Measurements from ENCODE around the gene ACAA1. TPM values are rescaled to one million over a fixed set of nuclear protein-coding genes. Genes with fewer than 3 reads are reported as not detected.

Gene ACAA1
- total and polyA plus RNA-seq, 2 donors: 33.3 to 75.2 TPM

DNA sequence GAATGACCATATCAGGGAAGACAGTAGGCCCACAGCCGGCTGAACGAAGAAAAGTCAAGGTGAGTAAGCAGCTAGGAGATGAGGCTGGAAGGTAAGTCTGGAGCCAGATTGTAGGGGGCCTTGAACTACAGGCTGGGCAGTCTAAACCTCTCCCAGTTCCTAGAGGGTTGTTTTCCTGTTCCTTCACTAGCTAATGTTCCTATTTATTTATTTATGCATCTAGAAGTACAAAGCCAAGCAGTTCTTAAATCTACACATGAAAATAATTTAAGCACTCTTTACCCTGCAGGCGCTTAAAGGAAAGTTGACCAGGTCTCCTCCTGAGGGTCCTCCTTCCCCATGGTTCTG, 3.7 kb downstream of the ACAA1 start:
- H3K4me1 ChIP-seq (ENCODE audit: control insufficient read depth in 2 of 2, insufficient read depth in 2 of 2, low read length in 2 of 2): peaks cover 15 to 23% of the 10 kb centered on the region in 2 donors
- no peak overlapping the region for H3K4me3 ChIP-seq (ENCODE audit: low read length in 2 of 2)
- DNase-seq (ENCODE audit: low read depth in 6 of 9, low spot score in 9 of 9): no peak
- over 99% methylated on average over 3 of the region's 3 CpGs for WGBS
- H3K9me3 ChIP-seq (ENCODE audit: control insufficient read depth in 2 of 2, insufficient read depth in 1 of 2, low read length in 1 of 2): no peaks in the 10 kb centered on the region
- H3K36me3 ChIP-seq (ENCODE audit: control insufficient read depth in 2 of 2, insufficient read depth in 2 of 2, low read length in 1 of 2): peaks cover 55 to 62% of the 10 kb centered on the region in 2 donors
- H3K27me3 ChIP-seq (ENCODE audit: control insufficient read depth in 2 of 2, insufficient read depth in 1 of 2, low read length in 1 of 2): no peaks in the 10 kb centered on the region
- no peak overlapping the region for H3K27ac ChIP-seq (ENCODE audit: low read depth in 1 of 2, low read length in 1 of 2)

GRCh38 chr3:38131621-38132369, 5.1 kb downstream of the ACAA1 start:
- H3K9me3 ChIP-seq (ENCODE audit: control insufficient read depth in 2 of 2, insufficient read depth in 1 of 2, low read length in 1 of 2): no peaks in the 10 kb centered on the region
- WGBS: 94% methylated on average over 6 of the region's 6 CpGs
- H3K36me3 ChIP-seq (ENCODE audit: control insufficient read depth in 2 of 2, insufficient read depth in 2 of 2, low read length in 1 of 2): peaks cover 69 to 76% of the 10 kb centered on the region in 2 donors
- DNase-seq (ENCODE audit: low read depth in 6 of 9, low spot score in 9 of 9): peak in 2 of 9 donors; percentile 16 to 44
- no peaks in the 10 kb centered on the region for H3K27me3 ChIP-seq (ENCODE audit: control insufficient read depth in 2 of 2, insufficient read depth in 1 of 2, low read length in 1 of 2)
- H3K4me1 ChIP-seq (ENCODE audit: control insufficient read depth in 2 of 2, insufficient read depth in 2 of 2, low read length in 2 of 2): peaks cover 9 to 14% of the 10 kb centered on the region in 2 donors
- H3K27ac ChIP-seq (ENCODE audit: low read depth in 1 of 2, low read length in 1 of 2): no peak overlapping the region
- no peak overlapping the region for H3K4me3 ChIP-seq (ENCODE audit: low read length in 2 of 2)

DNA sequence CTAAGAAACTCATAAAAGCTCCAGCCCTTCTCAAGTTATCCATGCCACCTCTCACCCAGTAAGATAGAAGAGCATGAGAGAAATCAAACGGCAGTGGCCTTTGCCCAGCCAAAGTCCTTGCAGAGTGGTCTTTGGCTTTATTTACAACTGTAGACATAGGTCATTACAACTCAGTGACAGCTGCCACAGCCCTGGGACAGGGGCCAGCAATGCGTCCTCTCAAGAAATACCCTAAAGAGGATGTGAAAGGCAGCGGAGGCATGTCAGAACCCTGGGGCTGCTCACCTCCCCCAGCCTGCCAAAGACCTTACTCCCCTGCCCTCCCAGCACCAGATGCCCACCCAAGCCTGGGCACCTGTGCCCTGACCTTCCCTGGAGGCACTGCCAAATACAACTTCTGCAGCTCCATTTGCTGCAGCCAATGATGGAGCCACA, 6.3 kb downstream of the ACAA1 start:
- no peak for DNase-seq (ENCODE audit: low read depth in 6 of 9, low spot score in 9 of 9)
- Histone ChIP-seq H3K36me3 (ENCODE audit: control insufficient read depth in 2 of 2, insufficient read depth in 2 of 2, low read length in 1 of 2) (peaks cover 80 to 87% of the 10 kb centered on the region in 2 donors), H3K27me3 (ENCODE audit: control insufficient read depth in 2 of 2, insufficient read depth in 1 of 2, low read length in 1 of 2) (no peaks in the 10 kb centered on the region), H3K4me3 (ENCODE audit: low read length in 2 of 2) (no peak overlapping the region), H3K9me3 (ENCODE audit: control insufficient read depth in 2 of 2, insufficient read depth in 1 of 2, low read length in 1 of 2) (no peaks in the 10 kb centered on the region), H3K4me1 (ENCODE audit: control insufficient read depth in 2 of 2, insufficient read depth in 2 of 2, low read length in 2 of 2) (peaks cover 6 to 7% of the 10 kb centered on the region in 2 donors), H3K27ac (ENCODE audit: low read depth in 1 of 2, low read length in 1 of 2) (no peak overlapping the region)
- WGBS: 92% methylated on average over 3 of the region's 3 CpGs

GRCh38 chr3:38129058-38129457, 7.9 kb downstream of the ACAA1 start:
- Histone ChIP-seq H3K9me3 (ENCODE audit: control insufficient read depth in 2 of 2, insufficient read depth in 1 of 2, low read length in 1 of 2) (no peaks in the 10 kb centered on the region), H3K4me3 (ENCODE audit: low read length in 2 of 2) (no peak overlapping the region), H3K27ac (ENCODE audit: low read depth in 1 of 2, low read length in 1 of 2) (no peak overlapping the region), H3K27me3 (ENCODE audit: control insufficient read depth in 2 of 2, insufficient read depth in 1 of 2, low read length in 1 of 2) (no peaks in the 10 kb centered on the region), H3K4me1 (ENCODE audit: control insufficient read depth in 2 of 2, insufficient read depth in 2 of 2, low read length in 2 of 2) (no peaks in the 10 kb centered on the region), H3K36me3 (ENCODE audit: control insufficient read depth in 2 of 2, insufficient read depth in 2 of 2, low read length in 1 of 2) (peaks cover 87 to 97% of the 10 kb centered on the region in 2 donors)
- WGBS: 100% methylated on average over 5 of the region's 5 CpGs
- no peak for DNase-seq (ENCODE audit: low read depth in 6 of 9, low spot score in 9 of 9)

DNA sequence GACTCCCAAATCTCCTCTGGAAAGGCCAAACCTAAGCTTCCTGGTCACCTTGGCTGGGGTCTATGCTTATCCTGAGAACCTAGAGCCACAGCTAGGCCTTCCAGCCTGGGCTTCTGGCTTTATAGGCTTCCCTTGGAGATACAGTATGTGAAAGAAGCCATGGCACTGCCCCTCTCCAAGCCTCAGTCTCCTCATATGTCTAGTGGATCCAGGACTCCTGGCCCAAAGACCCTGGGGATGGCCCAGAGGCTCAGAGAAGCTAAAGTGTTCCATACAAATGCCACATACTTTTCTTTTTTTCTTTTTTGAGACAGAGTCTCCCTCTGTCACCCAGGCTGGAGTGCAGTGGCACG, 8.6 kb downstream of the ACAA1 start:
- Histone ChIP-seq H3K27me3 (ENCODE audit: control insufficient read depth in 2 of 2, insufficient read depth in 1 of 2, low read length in 1 of 2) (no peaks in the 10 kb centered on the region), H3K4me3 (ENCODE audit: low read length in 2 of 2) (no peak overlapping the region), H3K27ac (ENCODE audit: low read depth in 1 of 2, low read length in 1 of 2) (no peak overlapping the region), H3K4me1 (ENCODE audit: control insufficient read depth in 2 of 2, insufficient read depth in 2 of 2, low read length in 2 of 2) (no peaks in the 10 kb centered on the region), H3K9me3 (ENCODE audit: control insufficient read depth in 2 of 2, insufficient read depth in 1 of 2, low read length in 1 of 2) (no peaks in the 10 kb centered on the region), H3K36me3 (ENCODE audit: control insufficient read depth in 2 of 2, insufficient read depth in 2 of 2, low read length in 1 of 2) (peaks cover 82 to 95% of the 10 kb centered on the region in 2 donors)
- WGBS: 100% methylated on average over 1 of the region's 1 CpG
- DNase-seq (ENCODE audit: low read depth in 6 of 9, low spot score in 9 of 9): no peak

- H3K4me1 ChIP-seq (ENCODE audit: control insufficient read depth in 2 of 2, insufficient read depth in 2 of 2, low read length in 2 of 2): no peaks in the 10 kb centered on the region
- H3K27ac ChIP-seq (ENCODE audit: low read depth in 1 of 2, low read length in 1 of 2): no peak overlapping the region
- peaks cover 82 to 95% of the 10 kb centered on the region in 2 donors for H3K36me3 ChIP-seq (ENCODE audit: control insufficient read depth in 2 of 2, insufficient read depth in 2 of 2, low read length in 1 of 2)
- H3K27me3 ChIP-seq (ENCODE audit: control insufficient read depth in 2 of 2, insufficient read depth in 1 of 2, low read length in 1 of 2): no peaks in the 10 kb centered on the region
- H3K4me3 ChIP-seq (ENCODE audit: low read length in 2 of 2): no peak overlapping the region
- over 99% methylated on average over 4 of the region's 4 CpGs for WGBS
- no peaks in the 10 kb centered on the region for H3K9me3 ChIP-seq (ENCODE audit: control insufficient read depth in 2 of 2, insufficient read depth in 1 of 2, low read length in 1 of 2)
- no peak for DNase-seq (ENCODE audit: low read depth in 6 of 9, low spot score in 9 of 9)
Measured at GRCh38 chr3:38127611-38128302, 9.2 kb downstream of the ACAA1 start.

- H3K27ac ChIP-seq (ENCODE audit: low read depth in 1 of 2, low read length in 1 of 2): no peak overlapping the region
- no peaks in the 10 kb centered on the region for H3K9me3 ChIP-seq (ENCODE audit: control insufficient read depth in 2 of 2, insufficient read depth in 1 of 2, low read length in 1 of 2)
- 99% methylated on average over 6 of the region's 6 CpGs for WGBS
- H3K27me3 ChIP-seq (ENCODE audit: control insufficient read depth in 2 of 2, insufficient read depth in 1 of 2, low read length in 1 of 2): no peaks in the 10 kb centered on the region
- no peak for DNase-seq (ENCODE audit: low read depth in 6 of 9, low spot score in 9 of 9)
- peaks cover 90 to 95% of the 10 kb centered on the region in 2 donors for H3K36me3 ChIP-seq (ENCODE audit: control insufficient read depth in 2 of 2, insufficient read depth in 2 of 2, low read length in 1 of 2)
- no peaks in the 10 kb centered on the region for H3K4me1 ChIP-seq (ENCODE audit: control insufficient read depth in 2 of 2, insufficient read depth in 2 of 2, low read length in 2 of 2)
- no peak overlapping the region for H3K4me3 ChIP-seq (ENCODE audit: low read length in 2 of 2)
Measured at GRCh38 chr3:38126121-38126892, 10.6 kb downstream of the ACAA1 start.

DNA sequence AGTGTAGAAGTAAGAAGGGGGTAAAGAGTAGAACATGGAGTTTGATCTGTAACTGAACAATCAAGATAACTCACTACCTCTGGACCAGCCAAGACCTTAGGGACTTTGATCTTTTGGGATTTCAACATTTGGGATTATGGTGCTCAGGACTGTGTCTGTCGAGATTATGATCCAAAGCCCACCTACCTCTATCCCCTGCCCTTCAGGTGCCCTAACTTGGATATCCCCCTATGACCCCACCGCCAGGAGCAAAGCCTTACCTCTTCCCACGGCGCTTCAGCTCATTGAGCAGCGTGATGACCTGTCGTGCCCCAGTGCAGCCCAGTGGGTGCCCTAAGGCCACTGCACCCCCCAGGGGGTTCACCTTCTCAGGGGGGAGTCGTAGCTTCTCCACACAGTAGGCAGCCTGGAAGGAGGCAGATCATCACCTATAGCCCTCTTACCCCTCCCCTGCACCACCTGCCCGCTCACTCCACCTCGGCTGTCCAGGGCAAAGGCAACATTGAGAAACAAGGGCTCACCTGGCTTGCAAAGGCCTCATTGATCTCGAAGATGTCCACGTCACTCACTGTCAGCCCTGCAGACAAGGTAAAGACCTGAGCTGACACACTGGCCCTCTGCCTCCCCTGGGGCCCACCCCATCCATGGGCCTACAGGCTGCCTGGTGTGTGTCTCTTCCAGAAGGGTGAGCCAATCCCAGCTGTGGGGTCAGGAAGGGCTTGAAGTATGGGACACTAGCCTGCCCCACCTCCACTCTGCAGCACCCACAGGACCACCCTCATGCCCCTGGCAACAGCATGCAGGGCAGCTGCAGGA, 11.4 kb downstream of the ACAA1 start:
- no peaks in the 10 kb centered on the region for H3K4me1 ChIP-seq (ENCODE audit: control insufficient read depth in 2 of 2, insufficient read depth in 2 of 2, low read length in 2 of 2)
- H3K27me3 ChIP-seq (ENCODE audit: control insufficient read depth in 2 of 2, insufficient read depth in 1 of 2, low read length in 1 of 2): no peaks in the 10 kb centered on the region
- no peak overlapping the region for H3K27ac ChIP-seq (ENCODE audit: low read depth in 1 of 2, low read length in 1 of 2)
- H3K9me3 ChIP-seq (ENCODE audit: control insufficient read depth in 2 of 2, insufficient read depth in 1 of 2, low read length in 1 of 2): no peaks in the 10 kb centered on the region
- no peak for DNase-seq (ENCODE audit: low read depth in 6 of 9, low spot score in 9 of 9)
- no peak overlapping the region for H3K4me3 ChIP-seq (ENCODE audit: low read length in 2 of 2)
- whole genome bisulfite sequencing: 98% methylated on average over 11 of the region's 11 CpGs
- peaks cover 90 to 94% of the 10 kb centered on the region in 2 donors for H3K36me3 ChIP-seq (ENCODE audit: control insufficient read depth in 2 of 2, insufficient read depth in 2 of 2, low read length in 1 of 2)

All from thymus (tissue), 11 donors.